GM23338 (cell line): ENCODE measurements around the gene TCTN3. TPM values are rescaled to one million over a fixed set of nuclear protein-coding genes. Genes with fewer than 3 reads are reported as not detected.
"Not testable (repeated sequence)": the region's sequence is repeated elsewhere in the genome, so short reads cannot be mapped to it uniquely, and the experiment has no call there.

ENCODE experiments used
- ATAC-seq: fragments of 200-7000 bp; cut with Tn5 transposase; 3 replicates; pipeline ENCODE4 v1.9.1; 2020
- DNase-seq: peaks from one replicate; pipeline ENCODE4 v3.0.0-alpha.2; 2015; ENCODE audit warnings: low spot score
- H2AFZ ChIP-seq: fragments of 200-600 bp; sonication (generic); 2 replicates; pipeline ENCODE4 v1.8.0; 2016; ENCODE audit warnings: antibody characterized with exemption, mild to moderate bottlenecking, moderate library complexity
- H3F3A ChIP-seq: fragments of 200-600 bp; sonication (generic); replicated peaks from 2 replicates; pipeline ENCODE4 v1.8.0; 2017; ENCODE audit warnings: antibody characterized with exemption, mixed run types, low read depth
- H3K27ac ChIP-seq: fragments of 200-600 bp; sonication (generic); 2 replicates; pipeline ENCODE4 v1.6.1; 2016; ENCODE audit warnings: low read depth
- H3K27me3 ChIP-seq: fragments of 200-600 bp; sonication (generic); 2 replicates; pipeline ENCODE4 v1.8.0; 2016; ENCODE audit warnings: mild to moderate bottlenecking, mixed run types, moderate library complexity; ENCODE audit not compliant: insufficient read depth
- H3K36me3 ChIP-seq: fragments of 200-600 bp; sonication (generic); 2 replicates; pipeline ENCODE4 v1.8.0; 2016; ENCODE audit warnings: mild to moderate bottlenecking; ENCODE audit not compliant: insufficient read depth
- H3K4me1 ChIP-seq: fragments of 200-600 bp; sonication (generic); 2 replicates; pipeline ENCODE4 v1.8.0; 2016; ENCODE audit warnings: mild to moderate bottlenecking, moderate library complexity; ENCODE audit not compliant: insufficient read depth
- H3K4me2 ChIP-seq: fragments of 200-600 bp; sonication (generic); 2 replicates; pipeline ENCODE4 v1.7.1; 2017; ENCODE audit warnings: mixed run types
- H3K4me3 ChIP-seq: fragments of 200-600 bp; sonication (generic); 2 replicates; pipeline ENCODE4 v1.6.1; 2016; ENCODE audit warnings: mixed run types
- H3K79me2 ChIP-seq: fragments of 200-600 bp; sonication (generic); replicated peaks from 2 replicates; pipeline ENCODE4 v1.8.0; 2017; ENCODE audit warnings: mild to moderate bottlenecking; ENCODE audit not compliant: insufficient read depth
- H3K9me2 ChIP-seq: fragments of 200-600 bp; sonication (generic); 2 replicates; pipeline ENCODE4 v1.8.0; 2017; ENCODE audit not compliant: insufficient read depth
- H4K20me1 ChIP-seq: fragments of 200-600 bp; sonication (generic); replicated peaks from 2 replicates; pipeline ENCODE4 v1.8.0; 2017; ENCODE audit warnings: mild to moderate bottlenecking; ENCODE audit not compliant: insufficient read depth
- H3K27ac Mint-ChIP-seq: 2 replicates; pipeline ENCODE4 v1.8.0; 2020; ENCODE audit warnings: inconsistent platforms, mild to moderate bottlenecking, moderate library complexity, mixed read lengths
- H3K27me3 Mint-ChIP-seq: 3 replicates; pipeline ENCODE4 v1.8.0; 2022; ENCODE audit warnings: low read depth, mild to moderate bottlenecking, moderate library complexity, mixed read lengths, inconsistent platforms; ENCODE audit not compliant: insufficient read depth, poor library complexity
- H3K36me3 Mint-ChIP-seq: 3 replicates; pipeline ENCODE4 v1.8.0; 2021; ENCODE audit warnings: low read depth, mild to moderate bottlenecking, inconsistent platforms, moderate library complexity, mixed read lengths
- H3K4me1 Mint-ChIP-seq: 3 replicates; pipeline ENCODE4 v1.8.0; 2020; ENCODE audit warnings: mild to moderate bottlenecking, inconsistent platforms, mixed read lengths
- H3K4me3 Mint-ChIP-seq: 3 replicates; pipeline ENCODE4 v1.8.0; 2021; ENCODE audit warnings: moderate library complexity, mild to moderate bottlenecking, inconsistent platforms, mixed read lengths
- H3K9me3 Mint-ChIP-seq: 3 replicates; pipeline ENCODE4 v1.8.0; 2020; ENCODE audit warnings: moderate library complexity, mild to moderate bottlenecking, inconsistent platforms, mixed read lengths
- CTCF ChIP-seq, 2 experiments: fragments of 200-600 bp in 1 of 2; sonication (generic) in 1 of 2; conservative IDR thresholded peaks; 2 replicates each; pipeline versions ENCODE4 v1.5.1 to v1.6.1; 2016 to 2017; ENCODE audit warnings: antibody characterized with exemption in 2 of 2, low read depth in 2 of 2, mild to moderate bottlenecking in 2 of 2, moderate library complexity in 1 of 2
- JUNB ChIP-seq: IDR thresholded peaks from one replicate; pipeline ENCODE4 v1.6.1; 2016; ENCODE audit warnings: antibody characterized with exemption; ENCODE audit not compliant: unreplicated experiment
- REST ChIP-seq: IDR thresholded peaks from one replicate; pipeline ENCODE4 v1.6.1; 2018; ENCODE audit warnings: antibody characterized with exemption; ENCODE audit not compliant: unreplicated experiment
- STAT1 ChIP-seq: IDR thresholded peaks from one replicate; pipeline ENCODE4 v1.6.1; 2016; ENCODE audit warnings: antibody characterized with exemption; ENCODE audit not compliant: unreplicated experiment
- ZNF114 ChIP-seq: fragments of 250-450 bp; sonication (Bioruptor Pico); IDR thresholded peaks from 2 replicates; pipeline ENCODE4 v1.5.0; 2020; ENCODE audit warnings: mild to moderate bottlenecking, moderate library complexity
- ZNF462 ChIP-seq: fragments of 250-450 bp; sonication (Bioruptor Pico); IDR thresholded peaks from 2 replicates; pipeline ENCODE4 v1.5.0; 2020; ENCODE audit warnings: mild to moderate bottlenecking, moderate library complexity
- polyA plus RNA-seq: library from polyadenylated mRNA; unstranded; fragments of >200 nt; fragmentation: Nextera tagmentation; extraction: Ambion mirVana; gene quantifications from 2 replicates; pipeline ENCODE4 v1.2.1, GENCODE V29; 2016
- total RNA-seq: library from RNA; depleted of rRNA; stranded (reverse); fragments of >200 nt; shearing (Covaris generic); gene quantifications from 2 replicates; pipeline ENCODE4 v1.2.3, GENCODE V29; 2014

The TCTN3 gene
- total and polyA plus RNA-seq, 2 experiments from 2014 or later, result 29.7 to 32.4 TPM

- H3K4me1 Mint-ChIP-seq, H3K27me3 ChIP-seq, H3K4me2 ChIP-seq, H3F3A ChIP-seq, H3K79me2 ChIP-seq, H2AFZ ChIP-seq, H3K4me1 ChIP-seq, H3K27me3 Mint-ChIP-seq, H3K27ac ChIP-seq, H4K20me1 ChIP-seq, H3K4me3 Mint-ChIP-seq, H3K9me2 ChIP-seq, ATAC-seq, H3K4me3 ChIP-seq, H3K27ac Mint-ChIP-seq, H3K36me3 ChIP-seq: not testable (repeated sequence)
- H3K9me3 Mint-ChIP-seq, result peaks cover 21% of the 10 kb centered on the region
- TF ChIP-seq ZNF114 (CRISPR knock-in tag), result 0 out of 2 replicates have a peak, but pooled peaks have one; percentile 63
- DNase-seq, result peak; percentile 13
- peaks cover 18% of the 10 kb centered on the region for H3K36me3 Mint-ChIP-seq
These were observed 39.2 kb upstream of the TCTN3 start for GRCh38 chr10:95732907-95733306.

- ATAC-seq, result no peak
These were observed 36.5 kb upstream of the TCTN3 start for GRCh38 chr10:95730233-95730632.

More at GRCh38 chr10:95730233-95730632, 36.5 kb upstream of the TCTN3 start:
- Histone ChIP-seq H3K4me1 (peaks cover 7% of the 10 kb centered on the region; the same call in 1 of the 2 replicates), H4K20me1 (no peaks in the 10 kb centered on the region), H3F3A (no peaks in the 10 kb centered on the region), H3K27me3 (no peaks in the 10 kb centered on the region), H3K79me2 (no peaks in the 10 kb centered on the region), H3K4me3 (no peak overlapping the region), H3K27ac (no peak overlapping the region), H2AFZ (peak overlapping the region; percentile 61; the same call in 1 of the 2 replicates), H3K4me2 (no peak overlapping the region), H3K9me2 (no peaks in the 10 kb centered on the region), H3K36me3 (peaks cover 7% of the 10 kb centered on the region)
- peaks cover 18% of the 10 kb centered on the region for H3K36me3 Mint-ChIP-seq
- H3K27me3 Mint-ChIP-seq, result no peaks in the 10 kb centered on the region
- TF ChIP-seq STAT1 (no peak), ZNF462 (CRISPR knock-in tag) (no peak), REST (no peak), JUNB (no peak), CTCF (conservative IDR thresholded peaks at IDR 0.05; ENCODE audit: low read depth in 2 of 2) (no peak)
- H3K4me3 Mint-ChIP-seq, result no peak overlapping the region
- DNase-seq, result no peak
- H3K4me1 Mint-ChIP-seq, result peaks cover 4% of the 10 kb centered on the region; the same call in 2 of the 3 replicates
- no peak overlapping the region for H3K27ac Mint-ChIP-seq
- peaks cover 21% of the 10 kb centered on the region for H3K9me3 Mint-ChIP-seq
